ENCODE measurements around the gene MTMR3.

MTMR3 gene

GRCh38 chr22:29873943-29874342, 9.0 kb upstream of the MTMR3 start:
- Histone ChIP-seq H3K4me2 (peak overlapping the region in 6 of 11 experiments; percentile 21 to 57 (median 28); a peak in 9 of 22 replicates), H3K9me3 (replicated peaks in 1 of 11) (no peaks in the 10 kb centered on the region), H3K27ac (no peak overlapping the region), H4K20me1 (no peaks in the 10 kb centered on the region), H3K36me3 (no peaks in the 10 kb centered on the region), H3K27me3 (no peaks in the 10 kb centered on the region), H3K4me1 (peaks cover 26 to 44% (median 39%) of the 10 kb centered on the region in 10 experiments), H3K4me3 (no peak overlapping the region), H3K9ac (no peak overlapping the region)
- TF ChIP-seq Cebpa-rat (IDR thresholded peaks at IDR 0.05), result no peak

DNA sequence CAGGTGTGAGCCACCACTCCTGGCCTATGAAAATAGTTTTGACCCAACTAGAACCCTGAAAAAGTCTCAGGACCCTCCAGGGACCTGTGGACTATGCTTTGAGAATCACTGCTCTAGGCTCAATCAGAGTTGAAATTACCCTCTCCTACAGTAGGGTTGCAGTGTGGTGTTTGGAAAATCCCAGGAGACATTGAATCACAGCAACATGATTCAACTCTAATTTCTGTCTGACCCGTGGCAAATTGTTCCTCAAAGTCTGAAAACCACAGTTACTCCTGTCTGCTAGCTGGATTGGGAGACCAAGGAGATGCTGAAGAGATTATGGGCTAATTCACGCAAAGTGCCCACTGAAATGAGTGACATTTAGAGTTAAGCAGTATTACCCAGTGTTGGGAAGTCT, 5.4 kb upstream of the MTMR3 start:
- Histone ChIP-seq H3K4me1 (peaks cover 12 to 30% (median 25%) of the 10 kb centered on the region in 10 experiments), H3K27me3 (no peaks in the 10 kb centered on the region)

GRCh38 chr22:29879753-29880152, 3.2 kb upstream of the MTMR3 start:
- H3K36me3 ChIP-seq, result no peaks in the 10 kb centered on the region
- no peaks in the 10 kb centered on the region for H3K27me3 ChIP-seq
- H3K4me3 ChIP-seq, result no peak overlapping the region
- TF ChIP-seq Cebpa-rat (IDR thresholded peaks at IDR 0.05), result no peak
- H3K9ac ChIP-seq, result no peak overlapping the region
- H3K9me3 ChIP-seq (replicated peaks in 1 of 11), result peaks cover 0 to 6% (median 0%) of the 10 kb centered on the region in 11 experiments; a peak in 5 of 22 replicates
- H4K20me1 ChIP-seq, result peaks cover 0 to 16% (median 13%) of the 10 kb centered on the region in 11 experiments; a peak in 12 of 22 replicates
- no peak overlapping the region for H3K27ac ChIP-seq
- peaks cover 12 to 27% (median 21%) of the 10 kb centered on the region in 10 experiments for H3K4me1 ChIP-seq
- H3K4me2 ChIP-seq, result no peak overlapping the region

More for the DNA sequence above, 5.4 kb upstream of the MTMR3 start:
- H3K4me3 ChIP-seq, result no peak overlapping the region
- no peaks in the 10 kb centered on the region for H4K20me1 ChIP-seq
- H3K9me3 ChIP-seq (replicated peaks in 1 of 11), result peaks cover 0 to 6% (median 0%) of the 10 kb centered on the region in 11 experiments; a peak in 5 of 22 replicates
- no peaks in the 10 kb centered on the region for H3K36me3 ChIP-seq
- no peak for TF ChIP-seq Cebpa-rat (IDR thresholded peaks at IDR 0.05)
- H3K9ac ChIP-seq, result no peak overlapping the region
- H3K27ac ChIP-seq, result no peak overlapping the region
- H3K4me2 ChIP-seq, result peak overlapping the region in 10 of 11 experiments; percentile 0 to 58 (median 40); a peak in 16 of 22 replicates

- peak overlapping the region in 9 of 11 experiments; percentile 90 to 98 (median 95); a peak in 15 of 22 replicates for H3K9ac ChIP-seq
- H3K27me3 ChIP-seq, result no peaks in the 10 kb centered on the region
- H3K4me1 ChIP-seq, result peaks cover 15 to 37% (median 25%) of the 10 kb centered on the region in 10 experiments
- peak overlapping the region in 4 of 11 experiments; percentile 89 to 97 (median 91); a peak in 10 of 22 replicates for H3K27ac ChIP-seq
- peaks cover 0 to 6% (median 0%) of the 10 kb centered on the region in 11 experiments; a peak in 5 of 22 replicates for H3K9me3 ChIP-seq (replicated peaks in 1 of 11)
- peak overlapping the region; percentile 24 to 84 (median 60); a peak in 18 of 22 replicates for H3K4me2 ChIP-seq
- H4K20me1 ChIP-seq, result peaks cover 20 to 45% (median 41%) of the 10 kb centered on the region in 11 experiments; a peak in 21 of 22 replicates
- TF ChIP-seq Cebpa-rat (IDR thresholded peaks at IDR 0.05), result no peak
- no peaks in the 10 kb centered on the region for H3K36me3 ChIP-seq
- peak overlapping the region; percentile 89 to 99 (median 96) for H3K4me3 ChIP-seq
Observed at GRCh38 chr22:29882716-29883044, 294 bp upstream of the MTMR3 start.

GRCh38 chr22:29883775-29884097, 762 bp downstream of the MTMR3 start:
- H4K20me1 ChIP-seq, result peaks cover 28 to 56% (median 49%) of the 10 kb centered on the region in 11 experiments; a peak in 21 of 22 replicates

GRCh38 chr22:29885610-29886009, 2.6 kb downstream of the MTMR3 start:
- H3K4me2 ChIP-seq, result peak overlapping the region in 8 of 11 experiments; percentile 16 to 88 (median 82); a peak in 10 of 22 replicates
- no peaks in the 10 kb centered on the region for H3K27me3 ChIP-seq
- no peaks in the 10 kb centered on the region for H3K9me3 ChIP-seq (replicated peaks in 1 of 11)
- peaks cover 11 to 30% (median 20%) of the 10 kb centered on the region in 10 experiments for H3K4me1 ChIP-seq
- H3K27ac ChIP-seq, result no peak overlapping the region
- H3K9ac ChIP-seq, result no peak overlapping the region
- peaks cover 0 to 5% (median 0%) of the 10 kb centered on the region in 11 experiments; a peak in 1 of 22 replicates for H3K36me3 ChIP-seq
- no peak overlapping the region for H3K4me3 ChIP-seq
- no peak for TF ChIP-seq Cebpa-rat (IDR thresholded peaks at IDR 0.05)
- peaks cover 36 to 73% (median 67%) of the 10 kb centered on the region in 11 experiments; a peak in 21 of 22 replicates for H4K20me1 ChIP-seq

More at GRCh38 chr22:29883775-29884097, 762 bp downstream of the MTMR3 start:
- TF ChIP-seq Cebpa-rat (IDR thresholded peaks at IDR 0.05), result no peak
- H3K4me1 ChIP-seq, result peaks cover 11 to 30% (median 20%) of the 10 kb centered on the region in 10 experiments
- peak overlapping the region; percentile 89 to 97 (median 92) for H3K27ac ChIP-seq
- H3K9ac ChIP-seq, result peak overlapping the region; percentile 90 to 99 (median 95)
- peaks cover 0 to 6% (median 0%) of the 10 kb centered on the region in 11 experiments; a peak in 5 of 22 replicates for H3K9me3 ChIP-seq (replicated peaks in 1 of 11)
- H3K4me3 ChIP-seq, result peak overlapping the region; percentile 89 to 99 (median 96)
- no peaks in the 10 kb centered on the region for H3K27me3 ChIP-seq
- H3K4me2 ChIP-seq, result peak overlapping the region; percentile 62 to 88 (median 82)
- no peaks in the 10 kb centered on the region for H3K36me3 ChIP-seq

- Histone ChIP-seq H3K4me3 (no peak overlapping the region), H3K27ac (no peak overlapping the region), H3K4me2 (peak overlapping the region in 2 of 11 experiments; percentile 44 to 88; a peak in 3 of 22 replicates), H3K27me3 (no peaks in the 10 kb centered on the region), H3K9me3 (replicated peaks in 1 of 11) (no peaks in the 10 kb centered on the region), H3K4me1 (peaks cover 11 to 30% (median 20%) of the 10 kb centered on the region in 10 experiments), H3K36me3 (peaks cover 0 to 5% (median 0%) of the 10 kb centered on the region in 11 experiments; a peak in 1 of 22 replicates), H4K20me1 (peaks cover 40 to 81% (median 75%) of the 10 kb centered on the region in 11 experiments; a peak in 21 of 22 replicates), H3K9ac (no peak overlapping the region)
- no peak for TF ChIP-seq Cebpa-rat (IDR thresholded peaks at IDR 0.05)
Observed at GRCh38 chr22:29886596-29886995, 3.6 kb downstream of the MTMR3 start.

- Histone ChIP-seq H3K9ac (no peak overlapping the region), H4K20me1 (peaks cover 45 to 88% (median 82%) of the 10 kb centered on the region in 11 experiments; a peak in 21 of 22 replicates), H3K9me3 (replicated peaks in 1 of 11) (no peaks in the 10 kb centered on the region), H3K4me3 (no peak overlapping the region), H3K27me3 (no peaks in the 10 kb centered on the region), H3K4me1 (peaks cover 11 to 29% (median 19%) of the 10 kb centered on the region in 10 experiments), H3K36me3 (peaks cover 0 to 5% (median 0%) of the 10 kb centered on the region in 11 experiments; a peak in 1 of 22 replicates), H3K4me2 (peak overlapping the region in 1 of 11 experiments; percentile 11; a peak in 1 of 22 replicates), H3K27ac (no peak overlapping the region)
- no peak for TF ChIP-seq Cebpa-rat (IDR thresholded peaks at IDR 0.05)
Observed at GRCh38 chr22:29887358-29887757, 4.4 kb downstream of the MTMR3 start.

GRCh38 chr22:29890760-29891159, 7.8 kb downstream of the MTMR3 start:
- TF ChIP-seq Cebpa-rat (IDR thresholded peaks at IDR 0.05), result no peak
- Histone ChIP-seq H3K27ac (no peak overlapping the region), H3K4me1 (peaks cover 0 to 11% (median 0%) of the 10 kb centered on the region in 10 experiments; a peak in 5 of 20 replicates), H3K4me3 (no peak overlapping the region), H3K9ac (no peak overlapping the region), H3K36me3 (peaks cover 0 to 10% (median 2%) of the 10 kb centered on the region in 11 experiments; a peak in 7 of 22 replicates), H3K4me2 (no peak overlapping the region), H4K20me1 (peaks cover 42 to 100% (median 79%) of the 10 kb centered on the region in 11 experiments; a peak in 21 of 22 replicates), H3K9me3 (replicated peaks in 1 of 11) (peaks cover 0 to 13% (median 5%) of the 10 kb centered on the region in 11 experiments; a peak in 8 of 22 replicates), H3K27me3 (no peaks in the 10 kb centered on the region)
